Esophagus muscularis mucosa (tissue), 4 donors: ENCODE measurements around the gene DNAI1.

ENCODE experiments used
- EP300 ChIP-seq: sonication (generic); formaldehyde crosslinking; IDR thresholded peaks from one replicate; pipeline ENCODE4 v1.6.1; 2017; ENCODE audit warnings: antibody characterized with exemption
- POLR2AphosphoS5 ChIP-seq, 2 donors: sonication (generic); formaldehyde crosslinking; IDR thresholded peaks; one replicate each; pipeline ENCODE4 v1.6.1; 2017; ENCODE audit warnings: antibody characterized with exemption in 2 of 2
- TF ChIP-seq, protein P1 (sequence below), 3 experiments: fragments of 200-600 bp in 2 of 3; fragments of 450-650 bp in 1 of 3; sonication (generic) in 2 of 3; IDR thresholded peaks; one replicate each; pipeline ENCODE4 v1.5.1; 2017 to 2019; ENCODE audit warnings: antibody characterized with exemption in 3 of 3, mild to moderate bottlenecking in 2 of 3, moderate library complexity in 1 of 3

DNA sequence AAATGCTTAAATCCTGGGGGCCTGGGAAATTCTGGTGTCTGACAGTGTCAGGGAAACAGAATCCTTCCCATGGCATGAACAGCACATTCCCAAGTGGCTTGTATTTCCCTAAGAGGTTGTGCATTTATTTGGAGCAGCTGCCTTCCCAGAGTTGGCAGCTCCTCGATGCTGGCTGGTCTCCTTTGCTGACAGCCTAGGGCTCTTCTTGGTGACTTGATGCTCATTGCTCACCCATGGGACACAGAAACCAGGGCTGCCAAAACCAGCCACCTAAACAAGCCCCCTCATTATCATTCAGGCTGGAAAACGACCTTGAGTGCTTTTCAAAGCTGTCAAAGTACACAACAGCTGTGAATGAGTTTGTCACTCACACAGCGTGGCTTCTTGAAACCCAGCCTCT is 39.9 kb downstream of the DNAI1 start:
- TF ChIP-seq POLR2AphosphoS5 (IDR thresholded peaks at IDR 0.05) (no peak), EP300 (no peak)
- TF ChIP-seq, protein P1, sequence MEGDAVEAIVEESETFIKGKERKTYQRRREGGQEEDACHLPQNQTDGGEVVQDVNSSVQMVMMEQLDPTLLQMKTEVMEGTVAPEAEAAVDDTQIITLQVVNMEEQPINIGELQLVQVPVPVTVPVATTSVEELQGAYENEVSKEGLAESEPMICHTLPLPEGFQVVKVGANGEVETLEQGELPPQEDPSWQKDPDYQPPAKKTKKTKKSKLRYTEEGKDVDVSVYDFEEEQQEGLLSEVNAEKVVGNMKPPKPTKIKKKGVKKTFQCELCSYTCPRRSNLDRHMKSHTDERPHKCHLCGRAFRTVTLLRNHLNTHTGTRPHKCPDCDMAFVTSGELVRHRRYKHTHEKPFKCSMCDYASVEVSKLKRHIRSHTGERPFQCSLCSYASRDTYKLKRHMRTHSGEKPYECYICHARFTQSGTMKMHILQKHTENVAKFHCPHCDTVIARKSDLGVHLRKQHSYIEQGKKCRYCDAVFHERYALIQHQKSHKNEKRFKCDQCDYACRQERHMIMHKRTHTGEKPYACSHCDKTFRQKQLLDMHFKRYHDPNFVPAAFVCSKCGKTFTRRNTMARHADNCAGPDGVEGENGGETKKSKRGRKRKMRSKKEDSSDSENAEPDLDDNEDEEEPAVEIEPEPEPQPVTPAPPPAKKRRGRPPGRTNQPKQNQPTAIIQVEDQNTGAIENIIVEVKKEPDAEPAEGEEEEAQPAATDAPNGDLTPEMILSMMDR (IDR thresholded peaks at IDR 0.05): no peak
